Spleen (tissue), 11 donors: ENCODE measurements around the gene ATXN3L. TPM values are rescaled to one million over a fixed set of nuclear protein-coding genes. Genes with fewer than 3 reads are reported as not detected.

Experiments used
- DNase-seq: peaks from one replicate; pipeline ENCODE4 v3.0.0-alpha.2; 2020
- H3K27ac ChIP-seq, 8 donors: fragments of 200-600 bp; sonication (generic) in 7 of 8; 1 replicate in 4 of 8; 2 replicates in 4 of 8; pipeline versions ENCODE4 v1.5.0 to v1.8.0; 2016 to 2021; ENCODE audit warnings: inconsistent platforms in 4 of 8, mild to moderate bottlenecking in 4 of 8, moderate library complexity in 1 of 8
- H3K27me3 ChIP-seq, 7 donors: fragments of 200-600 bp; sonication (generic) in 6 of 7; replicated peaks in 1 of 7; 1 replicate in 4 of 7; 2 replicates in 3 of 7; pipeline versions ENCODE4 v1.5.0 to v1.8.0; 2016 to 2021; ENCODE audit warnings: inconsistent platforms in 3 of 7, mild to moderate bottlenecking in 1 of 7
- H3K36me3 ChIP-seq, 6 donors: fragments of 200-600 bp; sonication (generic) in 5 of 6; 1 replicate in 4 of 6; 2 replicates in 2 of 6; pipeline versions ENCODE4 v1.5.0 to v1.8.0; 2016 to 2021; ENCODE audit warnings: inconsistent platforms in 2 of 6
- H3K4me1 ChIP-seq, 6 donors: fragments of 200-600 bp; sonication (generic) in 5 of 6; 1 replicate in 3 of 6; 2 replicates in 3 of 6; pipeline versions ENCODE4 v1.5.0 to v1.8.0; 2016 to 2021; ENCODE audit warnings: inconsistent platforms in 3 of 6
- H3K4me3 ChIP-seq, 8 donors: fragments of 200-600 bp; sonication (generic) in 7 of 8; 1 replicate in 4 of 8; 2 replicates in 4 of 8; pipeline versions ENCODE4 v1.5.0 to v1.8.0; 2016 to 2021; ENCODE audit warnings: inconsistent platforms in 4 of 8, mild to moderate bottlenecking in 4 of 8, moderate library complexity in 2 of 8
- H3K9me3 ChIP-seq, 8 donors: fragments of 200-600 bp; sonication (generic) in 7 of 8; 1 replicate in 4 of 8; 2 replicates in 4 of 8; pipeline versions ENCODE4 v1.5.0 to v1.8.0; 2016 to 2021; ENCODE audit warnings: inconsistent platforms in 4 of 8
- CTCF ChIP-seq, 11 experiments: fragments of 200-600 bp in 7 of 11; fragments of 450-650 bp in 4 of 11; sonication (generic) in 4 of 11; IDR thresholded peaks in 8 of 11; conservative IDR thresholded peaks in 3 of 11; 1 replicate in 7 of 11; 2 replicates in 4 of 11; pipeline versions ENCODE4 v1.4.0 to v1.8.0; 2016 to 2021; ENCODE audit warnings: antibody characterized with exemption in 11 of 11, inconsistent platforms in 4 of 11, mild to moderate bottlenecking in 1 of 11
- POLR2A ChIP-seq, 3 donors: fragments of 450-650 bp; IDR thresholded peaks; one replicate each; pipeline ENCODE4 v1.5.1; 2017; ENCODE audit warnings: antibody characterized with exemption in 3 of 3, mild to moderate bottlenecking in 1 of 3
- POLR2AphosphoS5 ChIP-seq, 3 donors: sonication (generic); formaldehyde crosslinking; IDR thresholded peaks; one replicate each; pipeline ENCODE4 v1.5.1; 2017; ENCODE audit warnings: antibody characterized with exemption in 3 of 3
- WGBS, 5 donors: extraction: QIAGEN DNeasy Blood & Tissue Kit in 3 of 5; methylation state at CpG; one replicate each; pipeline versions ENCODE4 v1.1.5 to v1.1.7; 2013 to 2018; 5-methylcytosine and 5-hydroxymethylcytosine counted together
- intact Hi-C: fragments of 100-400 bp; cut with DNase I; formaldehyde crosslinking; loops from one replicate; pipeline ENCODE4 v1.15.0; 2023; ENCODE audit warnings: low total_unique reads
- polyA plus RNA-seq, 3 donors: library from polyadenylated mRNA; stranded (reverse); fragments of 200-250 nt; gene quantifications; one replicate each; pipeline ENCODE4 v1.2.1, GENCODE V29; 2013
- total RNA-seq, 7 donors: library from RNA; depleted of rRNA in 3 of 7; stranded (reverse); fragments of >200 nt in 3 of 7; fragmentation: NEBNext Ultra II Directional in 4 of 7; extraction: Animal tissue kit (Norgen Biotek cat#: 25700) in 4 of 7; gene quantifications; one replicate each; pipeline versions ENCODE4 v1.1.0 to v1.2.1, GENCODE V29; 2016 to 2021
- donor health status: healthy with polysubstance abuse.
- donor health status: DM: no; HTN: no; CAD: no; lungs with moderate emphysema.
- donor health status: DM: no; HTN: no; CAD: no.
- donor health status: Bipolar disorder and iron deficiency.
- donor health status: healthy.
- donor health status: DM: no; HTN: no; CAD: no.
- donor health status: DM: yes; HTN: yes; CAD: no.

The ATXN3L gene
- total and polyA plus RNA-seq, 10 donors: not detected

GRCh38 chrX:13277539-13277938 lies 42.3 kb downstream of the ATXN3L start:
- no peaks in the 10 kb centered on the region for H3K4me1 ChIP-seq
- no peak overlapping the region for H3K27ac ChIP-seq
- H3K4me3 ChIP-seq: no peak overlapping the region
- H3K9me3 ChIP-seq: no peaks in the 10 kb centered on the region
- TF ChIP-seq POLR2AphosphoS5 (IDR thresholded peaks at IDR 0.05): no peak
- TF ChIP-seq POLR2A (IDR thresholded peaks at IDR 0.05): no peak
- TF ChIP-seq CTCF (IDR thresholded peaks at IDR 0.05 in 8 of 11, conservative IDR thresholded peaks at IDR 0.05 in 3 of 11): no peak
- intact Hi-C loops: no loop called here
- no peak for DNase-seq
- peaks cover 0 to 4% (median 0%) of the 10 kb centered on the region in 7 donors for H3K27me3 ChIP-seq
- H3K36me3 ChIP-seq: no peaks in the 10 kb centered on the region
- WGBS, 5 donors: 68 to 86% (median 83%) methylated on average over 3 of the region's 3 CpGs

GRCh38 chrX:13276991-13277390 lies 42.9 kb downstream of the ATXN3L start:
- H3K27ac ChIP-seq: no peak overlapping the region
- TF ChIP-seq CTCF (IDR thresholded peaks at IDR 0.05 in 8 of 11, conservative IDR thresholded peaks at IDR 0.05 in 3 of 11): no peak
- no peak for TF ChIP-seq POLR2AphosphoS5 (IDR thresholded peaks at IDR 0.05)
- TF ChIP-seq POLR2A (IDR thresholded peaks at IDR 0.05): no peak
- 63 to 93% (median 84%) methylated on average over 1 of the region's 1 CpG for WGBS, 5 donors
- no peak overlapping the region for H3K4me3 ChIP-seq
- H3K4me1 ChIP-seq: no peaks in the 10 kb centered on the region
- H3K9me3 ChIP-seq: no peaks in the 10 kb centered on the region
- H3K27me3 ChIP-seq: peaks cover 0 to 4% (median 0%) of the 10 kb centered on the region in 7 donors
- intact Hi-C loops: no loop called here
- no peak for DNase-seq
- H3K36me3 ChIP-seq: no peaks in the 10 kb centered on the region

GRCh38 chrX:13275031-13275430 lies 44.8 kb downstream of the ATXN3L start:
- Histone ChIP-seq H3K36me3 (no peaks in the 10 kb centered on the region), H3K4me3 (no peak overlapping the region), H3K9me3 (no peaks in the 10 kb centered on the region), H3K27me3 (peaks cover 0 to 4% (median 0%) of the 10 kb centered on the region in 7 donors), H3K4me1 (no peaks in the 10 kb centered on the region), H3K27ac (no peak overlapping the region)
- TF ChIP-seq POLR2AphosphoS5 (IDR thresholded peaks at IDR 0.05) (no peak), CTCF (IDR thresholded peaks at IDR 0.05 in 8 of 11, conservative IDR thresholded peaks at IDR 0.05 in 3 of 11) (no peak), POLR2A (IDR thresholded peaks at IDR 0.05) (no peak)
- WGBS, 5 donors: 89 to 100% (median 100%) methylated on average over 1 of the region's 1 CpG
- DNase-seq: no peak
- intact Hi-C loops: no loop called here

GRCh38 chrX:13272426-13272825 lies 47.4 kb downstream of the ATXN3L start:
- Histone ChIP-seq H3K9me3 (no peaks in the 10 kb centered on the region), H3K4me3 (no peak overlapping the region), H3K36me3 (no peaks in the 10 kb centered on the region), H3K27me3 (peaks cover 0 to 4% (median 0%) of the 10 kb centered on the region in 7 donors), H3K4me1 (no peaks in the 10 kb centered on the region), H3K27ac (no peak overlapping the region)
- TF ChIP-seq CTCF (IDR thresholded peaks at IDR 0.05 in 8 of 11, conservative IDR thresholded peaks at IDR 0.05 in 3 of 11) (no peak), POLR2A (IDR thresholded peaks at IDR 0.05) (no peak), POLR2AphosphoS5 (IDR thresholded peaks at IDR 0.05) (no peak)
- 89 to 99% (median 98%) methylated on average over 3 of the region's 3 CpGs for WGBS, 5 donors
- intact Hi-C loops: no loop called here
- no peak for DNase-seq
